Stomach (tissue), 4 donors: ENCODE results near the gene WNT5B.

ENCODE experiments used
- CTCF ChIP-seq, 7 experiments: fragments of 450-650 bp in 4 of 7; fragments of 200-600 bp in 3 of 7; sonication (generic) in 3 of 7; IDR thresholded peaks; one replicate each; pipeline ENCODE4 v1.5.1; 2016 to 2019; ENCODE audit warnings: antibody characterized with exemption in 7 of 7, control low read depth in 2 of 7, mild to moderate bottlenecking in 1 of 7
- EP300 ChIP-seq: sonication (generic); formaldehyde crosslinking; IDR thresholded peaks from one replicate; pipeline ENCODE4 v1.6.1; 2017; ENCODE audit warnings: antibody characterized with exemption
- POLR2AphosphoS5 ChIP-seq, 3 donors: sonication (generic); formaldehyde crosslinking; IDR thresholded peaks; one replicate each; pipeline ENCODE4 v1.6.1; 2016; ENCODE audit warnings: antibody characterized with exemption in 3 of 3

GRCh38 chr12:1638203-1638602, 9.2 kb downstream of the WNT5B start:
- TF ChIP-seq CTCF (IDR thresholded peaks at IDR 0.05) (no peak), POLR2AphosphoS5 (IDR thresholded peaks at IDR 0.05) (no peak), EP300 (no peak)
